Hematopoietic multipotent progenitor cell treated with erythropoietin and hydrocortisone succinate and interleukin-3 and kit ligand, for 15 days (in vitro differentiated cells): ENCODE measurements around the gene BDKRB2.

Experiments used
- DNase-seq: peaks from one replicate; pipeline ENCODE4 v3.0.0-alpha.2; 2015; ENCODE audit warnings: low spot score

The BDKRB2 gene

GRCh38 chr14:96198430-96199130 is 6.1 kb upstream of the BDKRB2 start:
- DNase-seq: no peak

- no peak for DNase-seq
Observed at GRCh38 chr14:96201157-96201556, 3.5 kb upstream of the BDKRB2 start.

- no peak for DNase-seq
Observed at GRCh38 chr14:96201965-96202364, 2.7 kb upstream of the BDKRB2 start.

GRCh38 chr14:96202441-96203094 is 2.1 kb upstream of the BDKRB2 start:
- no peak for DNase-seq

- no peak for DNase-seq
Observed at GRCh38 chr14:96203116-96203515, 1.5 kb upstream of the BDKRB2 start.

- no peak for DNase-seq
Observed at GRCh38 chr14:96203635-96204034, 1.0 kb upstream of the BDKRB2 start.

- DNase-seq: no peak
Observed at GRCh38 chr14:96205059-96205977, 679 bp downstream of the BDKRB2 start.

- DNase-seq: no peak
Observed at GRCh38 chr14:96205978-96206360, 1.3 kb downstream of the BDKRB2 start.

- DNase-seq: no peak
Observed at GRCh38 chr14:96206461-96206860, 1.8 kb downstream of the BDKRB2 start.

GRCh38 chr14:96207686-96208085 is 3.0 kb downstream of the BDKRB2 start:
- no peak for DNase-seq

- no peak for DNase-seq
Observed at GRCh38 chr14:96208739-96209138, 4.1 kb downstream of the BDKRB2 start.

- DNase-seq: no peak
Observed at GRCh38 chr14:96212140-96212539, 7.5 kb downstream of the BDKRB2 start.

GRCh38 chr14:96212896-96213295 is 8.3 kb downstream of the BDKRB2 start:
- no peak for DNase-seq

GRCh38 chr14:96213871-96214465 is 9.3 kb downstream of the BDKRB2 start:
- DNase-seq: no peak

- no peak for DNase-seq
Observed at GRCh38 chr14:96214793-96215192, 10.2 kb downstream of the BDKRB2 start.

- no peak for DNase-seq
Observed at GRCh38 chr14:96215452-96216244, 11.0 kb downstream of the BDKRB2 start.

- no peak for DNase-seq
Observed at GRCh38 chr14:96216627-96217026, 12.0 kb downstream of the BDKRB2 start.

- no peak for DNase-seq
Observed at GRCh38 chr14:96217376-96217913, 12.8 kb downstream of the BDKRB2 start.

- no peak for DNase-seq
Observed at GRCh38 chr14:96221109-96221650, 16.5 kb downstream of the BDKRB2 start.

- DNase-seq: no peak
Observed at GRCh38 chr14:96221841-96222240, 17.2 kb downstream of the BDKRB2 start.

GRCh38 chr14:96224480-96225096 is 19.9 kb downstream of the BDKRB2 start:
- no peak for DNase-seq
